Effector memory CD4-positive, alpha-beta T cell (primary cell): Measurements from ENCODE around the gene NAT14.
"Not testable (repeated sequence)": the region's sequence is repeated elsewhere in the genome, so short reads cannot be mapped to it uniquely, and the experiment has no call there.

Experiments
- DNase-seq, 3 donors: peaks; one replicate each; pipeline ENCODE4 v3.0.0-alpha.2; 2020
- H3K27ac ChIP-seq: 2 replicates; pipeline ENCODE4 v1.7.0; 2013; ENCODE audit warnings: mild to moderate bottlenecking, low read length, moderate library complexity; ENCODE audit not compliant: insufficient read depth, poor library complexity, severe bottlenecking
- H3K27me3 ChIP-seq: replicated peaks from 2 replicates; pipeline ENCODE4 v1.7.0; 2013; ENCODE audit warnings: mild to moderate bottlenecking, low read length; ENCODE audit not compliant: insufficient read depth, control insufficient read depth, poor library complexity, severe bottlenecking
- H3K36me3 ChIP-seq: 2 replicates; pipeline ENCODE4 v1.7.0; 2013; ENCODE audit warnings: mild to moderate bottlenecking, low read length, moderate library complexity; ENCODE audit not compliant: control insufficient read depth, insufficient read depth
- H3K4me1 ChIP-seq: 2 replicates; pipeline ENCODE4 v1.7.0; 2013; ENCODE audit warnings: low read length, mild to moderate bottlenecking; ENCODE audit not compliant: control insufficient read depth, insufficient read depth, poor library complexity, severe bottlenecking
- H3K4me3 ChIP-seq: 2 replicates; pipeline ENCODE4 v1.7.0; 2013; ENCODE audit warnings: low read length, low read depth, mild to moderate bottlenecking; ENCODE audit not compliant: insufficient read depth, poor library complexity, severe bottlenecking
- H3K9me3 ChIP-seq: 2 replicates; pipeline ENCODE4 v1.7.0; 2013; ENCODE audit warnings: mild to moderate bottlenecking, low read length, moderate library complexity; ENCODE audit not compliant: control insufficient read depth

The NAT14 gene

DNA sequence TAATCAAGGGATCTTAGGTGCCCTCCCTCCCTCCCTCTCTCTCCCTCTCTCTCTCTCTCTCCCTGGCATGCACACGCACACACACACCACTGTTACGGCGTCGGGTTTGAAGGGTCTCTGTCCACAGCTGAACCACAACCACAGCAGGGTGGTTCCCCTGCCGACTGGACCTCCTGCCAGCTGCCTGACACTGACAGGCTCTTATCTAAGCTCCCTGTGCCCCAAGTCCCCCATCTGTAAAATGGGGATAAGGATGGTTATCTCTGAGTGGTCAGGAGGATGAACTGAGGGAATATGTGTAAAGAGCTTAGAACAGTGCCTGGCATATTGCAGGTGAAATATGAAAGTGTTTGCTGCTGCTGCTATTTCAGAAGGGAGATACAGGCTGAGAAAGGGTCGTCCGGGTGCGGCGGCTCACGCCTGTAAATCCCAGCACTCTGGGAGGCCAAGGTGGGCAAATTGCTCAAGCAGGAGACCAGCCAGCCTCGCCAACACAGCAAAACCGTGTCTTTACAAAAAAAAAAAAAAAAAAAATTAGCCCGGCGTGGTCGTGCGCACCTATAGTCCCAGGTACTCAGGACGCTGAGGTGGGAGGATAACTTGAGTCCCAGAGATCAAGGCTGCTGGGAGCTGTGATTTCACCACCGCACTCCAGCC lies 41.0 kb upstream of the NAT14 start:
- no peak overlapping the region for H3K27ac ChIP-seq
- peaks cover 43% of the 10 kb centered on the region for H3K27me3 ChIP-seq
- H3K9me3 ChIP-seq: no peaks in the 10 kb centered on the region
- no peaks in the 10 kb centered on the region for H3K36me3 ChIP-seq
- no peak for DNase-seq
- H3K4me3 ChIP-seq: no peak overlapping the region
- H3K4me1 ChIP-seq: peaks cover 20% of the 10 kb centered on the region

DNA sequence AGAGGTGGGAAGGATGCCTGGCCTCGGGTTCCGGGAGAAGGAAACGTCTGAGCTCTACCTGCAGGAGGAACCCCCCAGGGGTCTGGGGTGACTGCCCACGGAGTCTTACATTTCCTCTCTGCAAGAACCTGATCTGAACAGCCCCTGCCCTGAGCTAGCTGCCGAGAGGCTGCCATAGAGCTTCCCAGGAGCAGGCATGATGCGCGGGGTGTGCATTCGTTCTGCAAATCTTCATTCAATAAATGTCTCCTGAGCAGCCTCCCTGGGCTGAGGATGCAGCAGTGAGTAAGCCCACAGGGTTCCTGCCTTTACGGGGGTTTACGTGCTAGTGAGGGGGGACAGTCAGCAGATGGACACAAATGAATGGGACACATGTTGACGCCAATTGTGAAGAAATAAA lies 40.3 kb upstream of the NAT14 start:
- no peak for DNase-seq

DNA sequence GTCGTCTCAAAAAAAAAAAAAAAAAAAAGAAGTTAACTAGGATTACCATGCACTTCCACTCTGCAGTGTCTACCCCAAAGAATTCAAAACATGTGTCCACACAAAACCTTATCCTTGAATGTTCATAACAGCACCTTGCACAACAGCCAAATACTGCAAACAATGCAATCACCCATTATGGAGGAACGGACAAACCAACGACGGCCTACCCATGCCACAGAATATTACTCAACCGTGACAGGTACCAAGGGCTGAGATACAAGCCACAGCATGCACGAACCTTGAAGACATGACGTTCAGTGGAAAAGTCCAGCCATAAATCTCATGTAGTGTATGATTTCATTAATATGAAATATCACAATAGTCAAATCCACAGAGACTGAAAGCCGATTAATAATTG lies 38.9 kb upstream of the NAT14 start:
- Histone ChIP-seq H3K4me1 (peaks cover 11% of the 10 kb centered on the region), H3K36me3 (no peaks in the 10 kb centered on the region), H3K27ac (no peak overlapping the region), H3K27me3 (peaks cover 39% of the 10 kb centered on the region), H3K9me3 (no peaks in the 10 kb centered on the region), H3K4me3 (no peak overlapping the region)
- DNase-seq: no peak

More for the DNA sequence above, 40.3 kb upstream of the NAT14 start:
- Histone ChIP-seq H3K27ac (no peak overlapping the region), H3K27me3 (peaks cover 41% of the 10 kb centered on the region), H3K4me3 (no peak overlapping the region), H3K4me1 (peaks cover 20% of the 10 kb centered on the region), H3K36me3 (no peaks in the 10 kb centered on the region), H3K9me3 (no peaks in the 10 kb centered on the region)

DNA sequence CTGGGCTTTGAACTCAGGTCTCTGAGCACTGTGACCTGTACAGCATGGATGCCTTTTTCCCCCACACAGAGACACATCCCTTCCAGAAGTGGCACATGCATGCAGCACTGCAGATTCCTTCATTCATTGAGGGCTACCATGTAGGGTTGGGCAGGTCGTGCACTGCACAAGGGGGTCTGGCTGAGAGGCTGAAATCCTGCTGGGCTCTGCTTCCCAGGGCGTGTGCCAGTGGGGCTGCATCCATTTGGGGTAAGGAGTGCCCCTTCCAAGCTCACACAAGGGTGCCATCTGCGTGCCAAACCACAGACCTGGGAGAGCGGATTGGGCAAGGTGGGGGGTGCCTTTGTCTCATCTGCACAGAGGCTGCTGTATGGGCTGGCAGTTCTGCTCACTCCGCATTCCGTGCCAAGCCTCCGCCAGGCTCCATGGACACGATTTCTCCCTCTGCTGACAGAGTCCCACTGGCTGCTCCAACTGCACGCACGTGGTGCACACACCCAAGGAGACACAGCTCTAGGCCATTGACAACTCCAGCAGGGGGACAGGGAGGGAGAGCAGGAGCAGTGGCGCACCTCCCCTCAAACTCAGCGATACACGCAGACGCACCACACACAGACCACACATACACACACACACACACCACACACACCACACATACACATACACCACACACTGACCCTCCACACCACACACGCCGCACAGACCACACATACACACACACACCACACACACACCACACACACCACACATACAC lies 37.4 kb upstream of the NAT14 start:
- DNase-seq: no peak
- H3K9me3 ChIP-seq: no peaks in the 10 kb centered on the region
- H3K4me3 ChIP-seq: no peak overlapping the region
- H3K36me3 ChIP-seq: no peaks in the 10 kb centered on the region
- no peak overlapping the region for H3K27ac ChIP-seq
- H3K4me1 ChIP-seq: peaks cover 13% of the 10 kb centered on the region
- H3K27me3 ChIP-seq: peaks cover 41% of the 10 kb centered on the region

DNA sequence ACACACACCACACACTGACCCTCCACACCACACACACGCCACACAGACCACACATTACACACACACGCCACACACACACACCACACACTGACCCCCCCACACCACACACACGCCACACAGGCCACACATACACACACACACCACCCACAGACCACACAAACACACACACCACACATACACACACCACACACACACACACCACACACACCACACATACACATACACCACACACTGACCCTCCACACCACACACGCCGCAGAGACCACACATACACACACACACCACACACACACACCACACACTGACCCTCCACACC lies 36.9 kb upstream of the NAT14 start:
- Histone ChIP-seq H3K27me3 (peaks cover 39% of the 10 kb centered on the region), H3K4me1 (peaks cover 13% of the 10 kb centered on the region)
- H3K9me3 ChIP-seq, H3K4me3 ChIP-seq, H3K27ac ChIP-seq, DNase-seq, H3K36me3 ChIP-seq: not testable (repeated sequence)

DNA sequence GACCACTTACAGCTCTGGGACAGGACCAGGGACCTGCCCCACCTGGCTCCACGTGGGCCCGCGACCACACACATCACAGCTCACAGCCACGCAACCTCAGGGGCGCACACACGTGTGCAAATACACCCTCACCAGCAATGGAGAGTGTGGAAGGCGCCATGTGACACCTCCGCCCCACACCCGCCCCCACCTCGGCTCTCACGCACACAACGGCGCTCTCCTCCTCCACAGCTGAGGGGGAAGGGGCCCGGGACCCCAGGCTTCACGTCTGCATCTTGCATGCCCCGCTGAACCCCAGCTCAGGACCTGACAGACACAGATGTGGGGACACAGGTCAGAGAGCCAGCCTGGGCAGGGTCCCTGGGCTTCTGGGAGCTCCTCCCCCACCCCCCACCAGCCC lies 35.5 kb upstream of the NAT14 start:
- Histone ChIP-seq H3K27ac (no peak overlapping the region), H3K9me3 (no peaks in the 10 kb centered on the region), H3K4me1 (peaks cover 13% of the 10 kb centered on the region), H3K36me3 (no peaks in the 10 kb centered on the region), H3K4me3 (no peak overlapping the region), H3K27me3 (peaks cover 25% of the 10 kb centered on the region)
- no peak for DNase-seq

DNA sequence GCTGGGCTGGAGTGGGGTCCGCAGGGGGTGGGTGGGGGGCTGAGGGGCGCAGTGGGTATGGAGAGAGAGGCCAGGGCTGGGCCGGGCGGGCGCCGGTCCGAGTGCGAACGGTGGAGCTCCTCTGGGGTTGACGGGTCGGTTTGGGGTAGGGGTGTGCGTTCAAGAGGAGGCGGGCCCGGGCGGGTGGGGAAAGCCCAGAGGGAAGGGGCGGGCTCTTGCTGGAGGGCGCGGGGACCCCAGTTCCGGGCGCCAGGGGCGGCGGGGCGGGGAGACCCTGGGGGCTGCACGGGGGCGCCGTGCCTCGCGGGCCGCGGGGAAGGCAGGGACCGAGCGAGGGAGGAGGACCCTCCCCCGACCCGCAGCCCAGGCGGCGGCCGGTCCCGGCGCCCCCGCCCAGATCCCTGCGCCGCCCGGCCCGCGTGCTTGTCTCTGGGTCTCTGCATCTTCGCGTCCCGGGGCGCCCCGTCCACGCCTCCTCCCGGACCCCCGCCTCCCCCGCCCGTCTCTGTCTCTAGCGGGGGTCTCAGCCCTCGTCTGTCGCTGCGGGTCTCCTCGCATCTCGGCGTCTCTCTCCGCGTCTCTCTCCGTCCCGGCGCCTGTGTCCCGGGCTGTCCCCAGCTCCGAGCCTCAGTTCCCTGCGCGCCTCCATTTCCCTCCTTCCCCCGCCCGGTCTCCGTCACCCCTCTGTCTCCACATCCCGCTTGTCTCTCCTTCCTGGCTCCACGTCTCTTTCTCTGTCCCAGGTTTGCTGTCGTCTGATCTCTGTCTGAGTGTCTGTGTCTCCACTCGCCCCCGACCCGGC lies 33.6 kb upstream of the NAT14 start:
- Histone ChIP-seq H3K27ac (no peak overlapping the region), H3K4me3 (no peak overlapping the region), H3K9me3 (no peaks in the 10 kb centered on the region), H3K4me1 (peaks cover 13% of the 10 kb centered on the region), H3K27me3 (peaks cover 25% of the 10 kb centered on the region), H3K36me3 (no peaks in the 10 kb centered on the region)
- DNase-seq: no peak

DNA sequence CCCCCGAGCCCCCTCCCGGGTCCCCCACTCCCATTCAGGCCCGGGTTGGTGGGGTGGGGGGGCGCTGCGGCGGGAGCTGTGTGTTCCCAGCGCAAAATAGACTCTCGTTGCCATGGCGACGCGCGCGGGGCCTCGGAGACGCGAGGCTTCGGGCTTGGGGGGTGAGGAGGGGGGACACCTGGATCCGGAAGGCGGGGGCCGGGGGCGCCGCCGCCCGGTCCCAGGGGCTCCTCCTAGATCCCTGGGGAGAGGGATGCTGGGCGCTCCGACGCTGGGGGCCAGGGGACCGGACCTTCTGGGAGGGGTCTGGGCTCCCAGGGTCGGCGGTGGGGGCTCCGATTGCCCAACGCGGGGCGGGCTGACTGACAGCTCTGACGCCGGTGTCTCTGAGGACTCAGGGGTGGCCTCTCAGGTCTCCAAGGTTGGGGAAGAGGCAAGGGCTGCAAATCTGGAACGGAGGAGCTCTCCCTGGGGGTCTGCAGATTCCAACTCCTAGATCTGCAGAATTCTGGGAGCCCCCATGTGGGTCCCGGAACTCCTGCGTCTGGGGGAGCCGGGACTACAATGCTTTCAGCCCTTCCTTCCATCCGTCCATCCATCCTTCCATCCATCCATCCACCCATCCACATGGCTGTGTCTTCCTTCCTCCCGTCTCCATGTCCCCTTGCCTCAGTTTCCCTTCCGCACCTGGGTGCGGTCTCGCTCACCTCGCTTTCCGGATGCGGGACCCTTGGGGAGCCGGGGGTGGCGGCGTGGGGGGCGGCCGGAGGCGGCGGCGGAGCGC lies 32.8 kb upstream of the NAT14 start:
- Histone ChIP-seq H3K36me3 (no peaks in the 10 kb centered on the region), H3K4me1 (peaks cover 13% of the 10 kb centered on the region), H3K9me3 (no peaks in the 10 kb centered on the region), H3K27me3 (peaks cover 25% of the 10 kb centered on the region), H3K27ac (no peak overlapping the region), H3K4me3 (peak overlapping the region; percentile 33)
- no peak for DNase-seq

DNA sequence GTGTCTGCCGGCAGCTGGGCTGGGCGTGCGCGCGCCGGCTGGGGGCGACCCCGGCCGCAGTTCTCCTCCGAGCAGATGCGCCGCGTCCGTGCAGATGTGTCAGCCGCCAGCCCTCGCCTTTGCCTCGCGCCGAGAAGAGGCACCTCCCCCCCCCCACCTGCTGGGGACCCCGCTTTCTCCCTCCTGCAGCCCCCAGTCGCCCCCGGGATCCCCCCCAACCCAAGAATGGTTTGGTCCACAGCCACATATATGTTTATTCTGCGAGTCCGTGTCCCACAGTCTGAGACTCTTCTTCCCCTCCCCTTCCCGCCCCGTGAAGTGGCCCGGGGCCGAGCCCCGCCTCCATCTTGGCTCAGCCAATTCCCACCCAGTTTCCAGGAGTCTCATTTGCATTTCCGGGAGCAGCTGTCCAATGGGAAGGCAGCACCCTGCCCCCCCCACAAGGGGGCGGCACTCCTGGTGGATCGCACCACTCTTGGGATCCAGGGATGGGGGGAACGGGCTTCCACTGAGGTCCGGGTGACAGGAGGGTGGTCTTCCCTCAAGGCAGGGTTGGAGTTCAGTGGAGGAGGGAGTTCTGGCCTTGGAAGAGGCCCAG lies 32.1 kb upstream of the NAT14 start:
- no peak overlapping the region for H3K27ac ChIP-seq
- H3K4me1 ChIP-seq: peaks cover 13% of the 10 kb centered on the region
- H3K27me3 ChIP-seq: peaks cover 25% of the 10 kb centered on the region
- H3K36me3 ChIP-seq: no peaks in the 10 kb centered on the region
- H3K9me3 ChIP-seq: no peaks in the 10 kb centered on the region
- DNase-seq: no peak
- no peak overlapping the region for H3K4me3 ChIP-seq
